ENCODE measurements around the gene RPP14.
"Not testable (repeated sequence)": the region's sequence is repeated elsewhere in the genome, so short reads cannot be mapped to it uniquely, and the experiment has no call there.

RPP14 gene

GRCh38 chr3:58305882-58306711 lies at the start of gene RPP14, which contains the start of gene HTD2:
Gene RPP14 (plus strand): TSS chr3:58306245. CDS start chr3:58310330, 4,085 bp downstream.
Gene HTD2 (plus strand): TSS chr3:58306520. CDS start chr3:58317614, 11,094 bp downstream.
- peak; percentile 99 for DNase-seq

DNA sequence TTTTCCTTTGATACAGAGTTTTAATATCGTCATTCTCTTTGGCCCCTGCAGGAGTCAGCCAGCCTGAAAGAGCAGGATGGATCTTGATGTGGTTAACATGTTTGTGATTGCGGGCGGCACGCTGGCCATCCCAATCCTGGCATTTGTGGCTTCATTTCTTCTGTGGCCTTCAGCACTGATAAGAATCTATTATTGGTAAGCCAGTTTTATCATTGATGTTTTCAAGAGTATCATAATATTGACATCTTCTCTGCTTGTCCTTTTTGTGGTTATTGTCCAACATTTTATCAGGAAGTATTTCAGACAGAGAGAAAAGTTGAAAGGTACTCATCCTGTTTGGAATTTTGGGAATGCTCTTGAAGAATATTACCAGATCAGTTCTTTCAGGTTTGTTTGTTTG lies 49.5 kb upstream of the RPP14 start:
- DNase-seq = no peak

DNA sequence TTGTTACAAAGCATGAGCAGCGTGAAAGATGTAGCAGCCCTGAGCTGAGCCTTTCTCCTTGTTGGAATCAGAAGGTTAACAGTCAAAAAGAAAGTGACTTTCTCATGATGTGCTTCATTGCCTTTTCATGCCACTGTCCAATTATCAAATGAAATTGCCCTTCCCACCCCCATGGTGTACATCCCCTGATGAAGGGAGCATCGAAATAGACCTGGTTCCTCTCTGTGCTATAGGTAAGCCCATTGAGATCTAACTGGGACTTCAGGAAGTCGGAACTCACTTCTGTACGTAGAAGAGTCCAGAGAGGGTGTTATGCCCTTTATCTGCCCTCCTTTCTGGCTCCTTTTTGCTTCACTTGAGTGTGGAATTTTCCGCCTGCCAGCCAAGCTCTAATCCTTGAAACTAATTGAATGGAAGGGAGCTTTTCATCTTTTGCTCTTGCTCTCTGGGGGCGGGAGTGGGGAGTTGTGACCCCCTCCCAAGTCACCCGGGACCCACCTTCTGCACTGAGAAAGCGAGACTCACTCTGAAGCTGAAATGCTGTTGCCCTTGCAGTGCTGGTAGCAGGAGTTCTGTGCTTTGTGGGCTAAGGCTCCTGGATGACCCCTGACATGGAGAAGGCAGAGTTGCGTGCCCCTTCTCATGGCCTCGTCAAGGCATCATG lies 47.5 kb upstream of the RPP14 start:
- DNase-seq = no peak

GRCh38 chr3:58260261-58260731 lies 45.7 kb upstream of the RPP14 start:
- DNase-seq = no peak

- DNase-seq = no peak
Measured at GRCh38 chr3:58260733-58261132, 45.3 kb upstream of the RPP14 start.

GRCh38 chr3:58261954-58262666 lies 43.9 kb upstream of the RPP14 start:
- DNase-seq = no peak

GRCh38 chr3:58266577-58266976 lies 39.5 kb upstream of the RPP14 start:
- DNase-seq = no peak

- not testable (repeated sequence) for DNase-seq
Measured at GRCh38 chr3:58267543-58267942, 38.5 kb upstream of the RPP14 start.

DNA sequence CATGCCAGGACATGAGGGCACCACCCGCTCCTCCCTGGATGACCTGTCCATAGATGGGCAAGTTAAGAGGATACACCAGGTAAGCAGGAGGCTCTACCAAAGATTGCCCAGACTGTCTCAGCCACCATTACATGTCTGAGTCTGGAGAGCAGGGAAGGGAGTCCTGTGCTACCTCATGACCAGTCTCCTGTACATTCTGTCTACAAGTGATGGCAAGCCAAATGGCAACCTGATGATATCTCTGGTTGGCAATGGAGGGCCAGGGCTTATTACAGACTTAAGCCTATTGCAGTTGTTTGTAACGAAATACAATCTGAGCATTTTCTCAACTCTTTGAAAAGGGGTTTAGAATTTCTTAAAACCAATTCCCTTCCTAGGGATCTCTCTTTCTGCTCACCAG lies 36.7 kb upstream of the RPP14 start:
- DNase-seq = no peak

DNA sequence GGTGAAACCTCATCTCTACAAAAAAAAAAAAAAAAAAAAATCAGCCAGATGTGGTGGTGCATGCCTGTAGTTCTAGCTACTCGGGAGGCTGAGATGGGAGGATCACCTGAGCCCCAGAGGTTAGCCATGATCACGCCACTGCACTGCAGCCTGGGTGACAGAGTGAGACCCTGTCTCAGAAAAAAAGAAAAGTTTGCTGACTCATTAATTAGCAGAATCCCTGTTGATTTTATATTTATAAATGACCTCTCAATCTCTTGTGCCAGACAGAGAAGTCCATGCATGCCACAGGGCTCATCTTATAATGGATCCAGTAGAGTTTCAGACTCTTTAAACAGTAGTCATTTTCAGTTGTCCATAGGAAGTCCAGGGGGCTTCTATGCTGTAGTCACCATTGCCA lies 35.6 kb upstream of the RPP14 start:
- no peak for DNase-seq

DNA sequence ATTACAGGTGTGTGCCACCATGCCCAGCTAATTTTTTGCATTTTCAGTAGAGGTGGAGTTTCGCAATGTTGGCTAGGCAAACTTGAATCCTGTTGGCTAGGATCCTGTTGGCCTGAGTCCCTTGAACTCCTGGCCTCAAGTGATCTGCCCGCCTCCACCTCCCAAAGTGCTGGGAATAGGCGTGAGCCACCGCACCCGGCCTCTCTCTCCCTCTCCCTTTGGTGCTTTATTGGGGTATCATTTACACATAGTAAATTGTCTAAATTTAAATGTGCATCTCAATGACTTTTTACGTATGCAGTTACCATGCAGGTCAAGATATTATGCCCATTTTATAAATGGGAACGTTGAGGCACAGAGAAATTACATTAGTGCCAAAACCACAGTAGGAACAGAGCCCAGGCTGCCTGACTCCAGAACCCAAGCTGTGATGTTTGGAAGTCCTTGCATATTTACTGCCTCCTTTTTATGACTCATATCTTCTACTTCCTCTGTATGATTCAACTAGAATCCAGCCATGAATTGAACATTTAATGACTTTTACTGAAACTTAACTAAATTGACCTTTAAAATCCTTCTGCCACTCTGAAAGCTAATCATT lies 34.0 kb upstream of the RPP14 start:
- no peak for DNase-seq

DNA sequence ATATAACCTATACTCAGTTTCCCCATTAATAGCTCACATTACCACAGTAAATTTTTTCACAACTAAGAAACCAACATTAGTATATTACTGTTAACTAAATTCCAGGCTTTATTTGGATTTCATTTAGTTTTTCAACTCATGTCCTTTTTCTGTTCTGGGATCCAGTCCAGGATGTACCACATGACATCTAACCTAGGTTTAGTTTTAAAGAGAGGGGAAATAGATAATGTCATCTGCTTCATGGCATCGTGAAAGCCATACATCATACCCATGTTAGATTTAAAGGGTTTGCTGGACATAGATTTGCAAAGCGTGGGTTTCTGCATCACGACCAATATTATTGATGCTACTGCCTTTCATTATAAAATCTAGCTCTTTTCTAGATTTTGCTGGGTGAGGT lies 33.2 kb upstream of the RPP14 start:
- DNase-seq = no peak

GRCh38 chr3:58273362-58273761 lies 32.7 kb upstream of the RPP14 start:
- not testable (repeated sequence) for DNase-seq

DNA sequence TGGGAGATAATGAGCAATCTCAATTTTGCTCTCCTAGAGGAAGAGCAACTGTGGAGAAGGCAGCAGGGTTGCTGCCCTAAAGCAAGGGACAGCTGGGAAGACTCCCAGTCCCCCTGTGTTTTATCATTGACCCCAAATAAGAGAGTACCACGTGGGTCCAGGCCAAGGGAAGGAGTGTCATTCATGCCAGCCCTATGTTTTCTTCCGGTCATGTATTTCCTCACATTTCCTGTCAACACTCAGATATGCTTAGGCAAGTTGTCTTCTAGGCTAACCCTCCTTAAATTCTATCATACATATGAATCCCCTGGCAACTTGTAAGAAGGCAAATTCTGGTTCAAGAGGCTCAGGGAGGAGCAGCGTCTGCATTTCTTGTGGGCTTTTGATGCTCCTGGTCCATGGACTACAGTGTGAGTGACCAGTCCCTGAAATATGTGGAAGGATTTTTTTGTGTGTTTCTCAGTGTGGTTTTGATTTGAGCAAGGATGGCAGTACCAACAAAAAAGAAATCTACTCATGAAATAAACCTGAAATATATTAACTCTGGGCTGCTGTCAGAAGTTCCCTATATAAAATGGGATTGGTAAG lies 31.9 kb upstream of the RPP14 start:
- DNase-seq = no peak

DNA sequence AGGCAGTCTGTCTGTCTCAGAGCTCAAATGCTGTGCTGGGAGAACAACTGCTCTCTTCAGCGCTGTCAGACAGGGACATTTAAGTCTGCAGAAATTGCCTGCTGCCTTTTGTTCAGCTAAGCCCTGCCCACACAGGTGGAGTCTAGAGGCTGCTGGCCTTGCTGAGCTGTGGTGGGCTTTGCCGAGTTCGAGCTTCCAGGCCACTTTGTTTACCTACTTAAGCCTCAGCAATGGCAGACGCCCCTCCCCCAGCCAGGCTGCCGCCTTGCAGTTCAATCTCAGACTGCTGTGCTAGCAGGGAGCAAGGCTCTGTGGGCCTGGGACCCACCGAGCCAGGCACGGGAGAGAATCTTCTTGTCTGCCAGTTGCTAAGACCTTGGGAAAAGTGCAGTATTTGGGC lies 25.0 kb upstream of the RPP14 start:
- DNase-seq = no peak

DNA sequence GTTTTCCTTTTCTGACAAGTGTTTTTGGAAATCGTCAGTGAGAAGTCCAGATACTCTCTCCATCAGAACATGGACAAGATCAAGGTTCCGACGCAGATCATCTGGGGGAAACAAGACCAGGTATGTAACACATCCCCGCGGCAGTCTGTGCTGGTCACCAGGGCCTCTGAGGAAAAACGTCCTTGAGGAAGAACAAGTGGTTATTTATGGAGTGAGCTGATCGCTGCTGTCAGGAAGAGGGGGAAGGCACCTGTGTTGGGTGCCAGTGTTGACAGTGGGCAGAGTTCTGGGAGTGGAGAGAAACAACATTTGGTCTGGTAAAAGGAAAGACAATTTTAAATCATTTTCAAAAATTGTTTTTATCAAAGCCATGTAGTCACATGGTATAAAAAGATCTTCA lies 20.7 kb upstream of the RPP14 start:
- no peak for DNase-seq

DNA sequence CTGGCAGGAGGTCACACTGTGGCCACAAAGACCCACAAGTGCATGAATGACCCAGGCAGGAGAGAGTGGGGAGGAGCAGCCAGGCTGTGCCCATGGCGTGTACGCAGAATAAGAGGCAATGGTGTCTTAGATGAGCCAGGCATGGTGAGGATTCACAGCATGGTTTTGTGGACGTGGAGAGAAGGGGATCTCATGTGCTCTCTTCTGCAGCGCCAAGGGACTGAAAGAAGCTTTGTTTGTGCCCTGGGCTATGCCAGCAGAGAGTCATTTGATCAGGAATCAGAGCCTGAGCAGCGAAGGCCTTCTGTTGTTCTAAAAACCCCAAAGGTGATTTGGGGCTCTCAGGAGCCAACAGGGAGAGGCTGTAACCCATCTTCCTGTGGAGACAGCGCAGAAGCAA lies 18.7 kb upstream of the RPP14 start:
- DNase-seq = no peak

DNA sequence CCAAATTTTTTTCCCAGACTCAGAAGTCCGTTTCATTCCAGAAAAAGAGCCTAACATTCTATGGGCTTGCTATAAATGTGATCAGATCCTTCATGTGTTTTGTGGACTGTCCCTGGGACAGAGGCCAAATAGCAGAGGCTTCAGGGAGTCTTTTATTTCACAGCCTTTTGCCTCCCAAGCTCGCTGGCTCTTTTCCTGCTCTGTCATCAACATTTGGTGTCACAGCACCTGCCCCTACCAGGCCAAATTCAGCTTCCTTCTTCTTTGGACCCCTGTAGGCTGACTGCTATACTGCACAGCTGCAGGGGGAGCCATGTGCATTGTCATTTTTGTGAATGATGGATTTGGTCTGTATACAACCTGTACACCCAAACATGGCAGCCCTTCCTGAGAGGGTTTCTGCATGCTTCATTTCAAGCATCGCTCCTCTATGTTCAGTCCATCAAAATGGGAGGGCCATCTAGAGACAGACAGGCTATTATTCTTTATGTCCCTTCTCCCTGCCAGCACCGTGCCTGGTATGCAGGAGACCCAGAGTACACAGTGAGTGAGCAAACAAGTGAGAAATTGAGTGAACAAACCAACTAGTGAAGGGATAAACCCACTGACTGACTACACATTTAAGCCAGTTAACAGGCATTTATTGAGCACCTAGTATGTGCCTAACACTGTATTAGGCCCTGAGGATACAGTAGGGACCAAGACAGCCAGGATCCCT lies 17.9 kb upstream of the RPP14 start:
- no peak for DNase-seq

DNA sequence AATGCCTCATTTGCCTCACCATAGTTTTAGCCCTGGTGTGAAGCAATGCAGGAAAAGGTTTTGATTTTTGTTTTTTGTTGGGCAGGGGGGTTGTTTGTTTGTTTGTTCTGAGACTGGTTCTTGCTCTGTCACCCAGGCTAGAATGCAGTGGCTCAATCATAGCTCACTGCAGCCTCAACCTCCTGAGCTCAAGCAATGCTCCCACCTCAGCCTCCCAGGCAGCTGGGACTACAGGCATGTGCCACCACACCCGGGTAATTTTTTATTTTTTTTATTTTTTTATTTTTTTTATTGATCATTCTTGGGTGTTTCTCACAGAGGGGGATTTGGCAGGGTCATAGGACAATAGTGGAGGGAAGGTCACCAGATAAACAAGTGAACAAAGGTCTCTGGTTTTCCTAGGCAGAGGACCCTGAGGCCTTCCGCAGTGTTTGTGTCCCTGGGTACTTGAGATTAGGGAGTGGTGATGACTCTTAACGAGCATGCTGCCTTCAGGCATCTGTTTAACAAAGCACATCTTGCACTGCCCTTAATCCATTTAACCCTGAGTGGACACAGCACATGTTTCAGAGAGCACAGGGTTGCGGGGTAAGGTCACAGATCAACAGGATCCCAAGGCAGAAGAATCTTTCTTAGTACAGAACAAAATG lies 17.0 kb upstream of the RPP14 start:
- DNase-seq = not testable (repeated sequence)

- not testable (repeated sequence) for DNase-seq
Measured at GRCh38 chr3:58290446-58290845, 15.6 kb upstream of the RPP14 start.

DNA sequence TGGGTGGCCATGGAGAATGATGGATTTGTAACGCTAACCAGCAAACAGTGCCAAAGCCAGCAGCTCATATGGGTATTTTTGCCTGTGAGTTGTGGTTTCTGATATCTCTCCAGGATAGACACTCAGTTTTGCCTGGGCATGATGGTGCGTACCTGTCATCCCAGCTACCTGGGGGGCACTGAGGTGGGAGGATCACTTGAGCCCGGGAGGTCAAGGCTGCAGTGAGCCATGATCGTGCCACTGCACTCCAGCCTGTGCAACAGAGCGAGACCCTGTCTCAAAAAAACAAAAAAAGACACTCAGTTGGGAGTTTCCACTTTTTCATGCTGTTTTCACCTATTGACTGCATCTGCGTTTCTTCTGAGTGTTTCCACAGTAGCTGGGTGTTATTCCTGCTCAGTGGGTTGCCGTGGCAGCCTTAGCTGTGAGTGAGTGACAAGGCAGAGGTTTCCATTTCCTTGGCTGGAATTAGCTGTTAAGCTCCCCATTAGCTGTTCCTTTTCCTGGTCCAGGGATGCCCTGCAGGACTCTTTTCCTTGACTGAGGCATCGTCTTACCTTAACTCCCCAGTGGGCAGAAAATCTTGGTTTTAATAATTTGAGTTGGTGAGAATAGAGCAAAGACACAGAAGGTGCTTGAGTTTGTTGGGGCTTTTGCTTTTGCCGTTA lies 14.2 kb upstream of the RPP14 start:
- DNase-seq = no peak
